Activated CD8-positive, alpha-beta memory T cell treated with anti-CD3 and anti-CD28 coated beads for 48 hours (primary cell): ENCODE data around the gene RHPN2.

ENCODE experiments used
- DNase-seq, 3 experiments: peaks; one replicate each; pipeline ENCODE4 v3.0.0-alpha.2; 2020; ENCODE audit warnings: low read depth in 2 of 3, low spot score in 2 of 3

The RHPN2 gene

DNA sequence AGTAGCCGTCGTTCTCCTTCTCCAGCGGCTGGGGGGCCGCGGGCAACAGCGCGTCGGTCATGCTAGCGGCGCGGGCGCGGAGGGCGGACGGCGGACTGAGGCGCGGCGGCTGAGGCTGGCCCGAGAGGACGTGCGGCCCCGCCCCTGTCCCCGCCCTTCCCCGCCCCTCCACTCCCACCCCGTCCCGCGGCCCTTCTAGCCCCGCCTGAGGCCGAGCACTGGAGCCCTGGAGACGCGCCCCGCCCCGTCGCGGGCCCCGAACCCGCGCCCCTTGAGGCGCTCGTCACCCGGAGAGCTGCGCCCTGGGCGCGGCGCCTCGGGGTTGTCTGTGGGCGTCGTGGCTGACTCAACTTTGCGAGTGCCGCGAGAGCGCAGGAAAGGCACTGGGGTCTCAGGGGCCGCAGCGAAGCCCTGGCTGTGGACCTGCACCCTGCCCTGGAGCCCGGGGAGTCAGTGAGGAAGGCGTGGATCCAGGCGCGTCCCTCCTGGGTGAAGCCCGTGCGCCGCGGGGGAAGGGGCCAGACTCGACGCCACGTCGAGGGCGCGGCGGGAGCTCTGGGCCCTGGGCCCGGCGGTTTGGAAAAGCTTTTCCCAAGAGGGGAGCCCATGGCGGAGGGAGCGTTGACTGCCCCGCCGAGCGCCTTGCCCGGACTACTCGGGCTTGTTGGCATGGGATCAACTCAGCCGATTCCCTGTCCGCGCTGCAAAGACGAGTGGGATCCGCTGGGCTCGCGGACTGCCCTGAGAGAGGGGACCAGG is at the start of gene RHPN2:
Gene RHPN2, minus strand, starts transcription at position 97 of the 759 bp plus-strand sequence. Its CDS starts 36 bp downstream, at position 61.
- DNase-seq, result peak; percentile 37 to 45 (median 39)

GRCh38 chr19:33114312-33114711 is 49.6 kb upstream of the RHPN2 start:
- DNase-seq, result no peak

- DNase-seq, result no peak
Measured at GRCh38 chr19:33111587-33111986, 46.9 kb upstream of the RHPN2 start.

DNA sequence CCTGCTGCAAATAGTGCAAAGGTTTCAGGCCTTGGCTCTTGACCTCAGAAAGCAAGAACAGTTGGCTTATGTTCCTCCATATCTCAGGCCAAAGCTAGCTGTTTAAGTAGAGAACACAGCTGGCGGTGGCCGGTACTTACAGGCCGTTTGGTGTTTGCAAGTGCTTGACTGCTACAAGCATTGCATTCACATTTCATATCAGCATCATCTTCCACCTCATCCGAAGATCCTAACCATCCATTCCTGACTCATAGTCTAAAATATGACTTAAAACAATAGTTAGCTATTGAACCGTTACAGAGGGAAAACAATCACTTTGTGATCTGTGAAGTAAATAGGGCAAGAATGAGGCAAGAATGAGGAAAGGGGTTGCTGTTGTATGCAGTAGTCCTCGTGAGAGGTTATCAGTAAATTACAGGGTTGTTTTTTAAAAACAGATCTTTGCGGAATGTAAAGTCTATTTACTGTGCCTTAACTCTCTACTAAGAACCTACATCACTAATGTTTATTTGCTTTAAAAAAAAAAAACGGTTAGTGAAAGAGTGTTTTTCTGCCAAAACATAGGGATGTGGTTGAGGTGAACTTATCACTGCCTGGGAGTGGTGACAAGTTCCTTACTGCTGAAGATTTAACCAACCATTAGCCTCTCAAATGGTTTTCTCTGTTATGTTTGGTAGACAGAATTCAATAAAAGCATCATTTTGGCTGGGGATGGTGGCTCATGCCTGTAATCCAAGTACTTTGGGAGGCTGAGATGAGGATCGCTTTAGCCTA is 45.6 kb upstream of the RHPN2 start:
- no peak for DNase-seq

DNA sequence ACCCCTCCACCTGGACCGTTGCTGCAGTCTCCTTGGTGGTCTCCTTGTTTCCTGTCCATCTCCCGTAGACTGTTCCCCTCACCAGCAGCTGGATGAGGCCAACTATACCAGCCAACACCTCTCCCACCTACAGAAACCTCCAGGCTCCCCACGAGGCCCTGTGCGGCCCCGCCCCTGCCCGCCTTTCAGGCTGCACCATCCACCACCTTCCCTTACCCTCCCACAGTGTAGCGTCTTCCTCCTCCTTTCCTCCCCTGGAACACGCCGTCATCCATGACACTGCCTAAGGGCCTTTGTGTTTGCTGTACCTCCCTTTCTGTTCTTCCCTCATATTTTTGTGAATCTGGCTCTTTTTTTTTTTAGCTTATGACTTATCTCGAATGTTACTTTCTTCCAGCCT is 43.5 kb upstream of the RHPN2 start:
- DNase-seq, result no peak

DNA sequence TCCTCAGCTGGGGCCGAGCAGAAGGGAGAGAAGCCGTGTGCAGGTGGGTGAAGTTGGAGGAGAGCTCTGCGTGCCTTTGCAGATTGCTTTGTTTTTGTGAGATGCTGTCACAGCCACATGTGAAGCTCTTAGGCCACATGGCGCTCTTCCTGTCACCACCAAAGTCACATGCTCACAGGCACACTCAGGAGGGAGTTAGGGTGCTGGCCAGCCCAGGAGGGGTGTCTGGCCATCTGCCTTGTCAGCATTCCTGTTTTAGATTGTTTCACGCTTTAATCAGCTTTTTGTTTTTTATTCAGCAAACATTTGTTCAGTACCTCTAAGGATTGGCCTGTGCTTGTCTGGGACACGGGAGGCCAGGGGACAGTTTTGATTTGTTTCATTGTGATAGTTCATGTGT is 38.2 kb upstream of the RHPN2 start:
- no peak for DNase-seq

GRCh38 chr19:33100894-33101644 is 36.4 kb upstream of the RHPN2 start:
- no peak for DNase-seq

GRCh38 chr19:33098055-33098534 is 33.4 kb upstream of the RHPN2 start:
- no peak for DNase-seq

DNA sequence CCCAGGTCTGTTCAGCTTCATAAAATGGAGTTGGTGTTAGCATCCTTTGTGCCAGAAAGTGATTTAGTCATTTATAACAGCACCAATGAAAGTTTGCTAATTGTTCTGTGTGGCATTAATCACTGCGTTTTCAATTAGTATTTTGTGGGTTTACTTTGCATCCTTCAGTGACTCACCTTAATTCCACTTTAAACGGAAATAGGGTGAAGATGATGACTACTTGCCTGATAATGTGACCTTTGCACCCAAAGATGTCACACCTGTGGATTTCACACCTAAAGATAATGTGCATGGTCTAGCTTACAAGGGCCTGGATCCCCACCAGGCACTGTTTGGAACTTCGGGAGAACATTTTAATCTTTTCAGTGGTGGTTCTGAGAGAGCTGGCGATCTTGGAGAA is 31.3 kb upstream of the RHPN2 start:
- DNase-seq, result no peak

DNA sequence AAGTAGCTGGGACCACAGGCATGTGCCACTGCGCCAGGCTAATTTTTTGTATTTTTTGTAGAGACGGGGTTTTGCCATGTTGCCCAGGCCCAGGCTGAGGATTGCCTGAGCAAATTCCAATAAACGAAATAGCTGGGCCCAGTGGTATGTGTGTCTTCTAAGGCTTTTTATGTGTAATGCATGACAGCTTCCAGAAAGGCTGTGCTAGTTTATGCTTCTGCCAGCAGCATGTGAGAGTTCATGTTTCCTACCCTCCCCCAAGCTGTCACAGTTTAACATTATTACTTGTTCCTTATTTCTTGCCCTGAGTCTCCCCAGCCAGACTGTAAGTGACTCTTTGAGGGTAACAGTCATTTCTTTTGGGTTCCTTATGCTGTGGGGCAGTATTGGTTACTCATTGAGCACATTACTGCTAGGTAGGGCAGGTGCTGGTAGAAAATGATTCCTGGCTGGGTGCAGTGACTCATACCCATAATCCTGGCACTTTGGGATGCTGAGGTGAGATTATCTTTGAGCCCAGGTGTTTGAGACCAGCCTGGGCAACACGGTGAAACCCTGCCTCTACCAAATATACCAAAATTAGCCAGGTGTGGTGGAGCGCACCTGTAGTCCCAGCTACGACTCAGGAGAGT is 29.9 kb upstream of the RHPN2 start:
- DNase-seq, result no peak

- no peak for DNase-seq
Measured at GRCh38 chr19:33093420-33094210, 28.9 kb upstream of the RHPN2 start.

DNA sequence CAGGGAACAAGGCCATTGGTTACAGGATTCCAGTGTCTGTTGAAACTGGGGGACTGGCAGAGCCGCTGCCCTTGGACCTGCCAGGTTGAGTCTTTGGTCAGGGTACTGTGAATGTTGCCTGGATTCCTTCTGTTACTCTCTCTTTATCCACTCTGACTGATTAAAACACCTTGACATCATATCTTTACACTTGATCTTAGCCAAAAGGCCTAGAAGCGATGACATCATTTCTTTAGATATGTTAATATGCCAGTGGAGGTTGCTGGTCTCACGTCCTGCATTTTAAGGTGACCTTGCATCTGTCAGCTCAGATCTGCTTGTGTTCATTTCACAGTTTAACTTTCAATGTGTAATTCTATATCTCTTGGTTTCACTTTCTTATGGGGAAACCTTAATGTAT is 25.5 kb upstream of the RHPN2 start:
- DNase-seq, result no peak

GRCh38 chr19:33089010-33089409 is 24.3 kb upstream of the RHPN2 start:
- no peak for DNase-seq

DNA sequence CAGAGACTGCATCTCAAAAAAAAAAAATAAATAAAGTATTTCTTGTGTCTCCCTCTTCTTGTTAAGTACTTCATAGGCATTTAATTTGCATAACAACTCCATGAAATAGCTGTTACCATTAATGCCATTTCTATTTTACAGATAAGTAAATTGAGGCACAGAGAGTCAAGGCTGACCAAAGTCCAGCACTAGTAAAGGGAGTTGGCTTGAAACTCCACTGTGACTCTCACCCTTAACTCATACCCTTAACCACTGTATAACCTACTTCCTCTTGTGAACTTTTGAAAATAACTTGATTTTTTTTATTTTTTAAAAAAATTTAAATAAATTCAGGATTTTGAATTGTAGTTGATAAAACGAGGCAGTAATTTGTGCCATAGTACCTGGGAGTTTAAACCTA is 22.3 kb upstream of the RHPN2 start:
- no peak for DNase-seq

- DNase-seq, result no peak
Measured at GRCh38 chr19:33085570-33086128, 21.0 kb upstream of the RHPN2 start.

GRCh38 chr19:33080761-33081681 is 16.3 kb upstream of the RHPN2 start, which contains the start of gene GPATCH1:
Gene GPATCH1 (plus strand): TSS chr19:33081181. CDS start chr19:33081194, 13 bp downstream.
- peak; percentile 63 to 71 (median 67) for DNase-seq

DNA sequence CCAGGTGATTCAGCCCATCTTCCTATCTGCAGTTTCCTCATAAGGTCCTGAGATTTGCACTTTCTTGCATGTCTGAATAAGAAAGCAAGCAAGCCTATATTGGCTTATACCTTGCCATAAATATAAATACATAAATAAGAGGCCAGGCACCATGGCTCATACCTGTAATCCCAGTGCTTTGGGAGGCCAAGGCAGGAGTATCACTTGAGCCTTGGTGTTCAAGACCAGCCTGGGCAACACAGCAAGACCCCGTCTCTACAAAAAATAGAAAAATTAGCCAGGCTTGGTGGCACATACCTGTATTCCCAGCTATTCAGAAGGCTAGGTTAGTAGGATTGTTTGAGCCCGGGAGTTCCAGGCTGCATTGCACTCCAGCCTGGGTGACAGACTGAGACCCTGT is 10.8 kb upstream of the RHPN2 start:
- no peak for DNase-seq

DNA sequence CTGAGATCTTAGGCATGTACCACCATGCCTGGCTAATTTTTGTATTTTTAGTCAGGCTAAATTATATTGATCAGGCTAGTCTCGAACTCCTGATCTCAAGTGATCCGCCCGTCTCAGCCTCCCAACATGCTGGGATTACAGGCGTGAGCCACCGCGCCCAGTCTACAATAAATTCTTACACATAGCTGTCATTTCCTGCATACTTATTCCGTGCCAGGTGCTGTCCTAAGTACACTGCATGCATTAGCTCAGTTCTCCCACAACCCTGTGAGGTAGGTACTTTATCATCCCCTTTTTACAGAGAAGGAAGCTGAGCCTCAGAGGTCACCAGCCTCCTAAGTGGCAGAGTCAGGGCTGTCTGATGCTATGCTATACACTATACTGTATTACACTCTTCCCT is 7.2 kb upstream of the RHPN2 start:
- no peak for DNase-seq

DNA sequence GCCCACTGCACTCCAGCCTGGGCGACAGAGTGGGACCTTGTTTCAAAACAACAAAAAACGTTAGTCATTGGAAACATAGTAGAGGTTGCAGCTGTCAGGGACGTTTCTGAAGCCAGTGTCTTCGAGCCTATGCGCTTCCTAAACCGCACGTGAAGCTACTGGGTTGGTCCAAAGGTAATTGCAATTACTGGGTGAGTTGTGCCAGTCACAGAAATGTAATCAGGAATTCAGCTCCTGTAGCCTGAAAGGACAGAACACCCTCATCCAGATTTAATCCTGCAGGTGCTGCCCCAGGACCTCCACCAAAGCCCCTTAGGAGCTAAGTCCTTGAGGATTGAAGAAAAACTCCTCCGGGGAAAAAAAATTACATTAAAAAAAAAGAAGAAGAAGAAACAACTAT is 2.4 kb upstream of the RHPN2 start:
- DNase-seq, result no peak
